HG03135 (cell line): ENCODE measurements around the gene HNRNPLL.
"Not testable (repeated sequence)": the region's sequence is repeated elsewhere in the genome, so short reads cannot be mapped to it uniquely, and the experiment has no call there.

Experiments used
- ATAC-seq: cut with Tn5 transposase; IDR thresholded peaks from one replicate; pipeline ENCODE4 v1.9.1; 2021; ENCODE audit warnings: mild to moderate bottlenecking, moderate library complexity; ENCODE audit not compliant: unreplicated experiment

Gene HNRNPLL

DNA sequence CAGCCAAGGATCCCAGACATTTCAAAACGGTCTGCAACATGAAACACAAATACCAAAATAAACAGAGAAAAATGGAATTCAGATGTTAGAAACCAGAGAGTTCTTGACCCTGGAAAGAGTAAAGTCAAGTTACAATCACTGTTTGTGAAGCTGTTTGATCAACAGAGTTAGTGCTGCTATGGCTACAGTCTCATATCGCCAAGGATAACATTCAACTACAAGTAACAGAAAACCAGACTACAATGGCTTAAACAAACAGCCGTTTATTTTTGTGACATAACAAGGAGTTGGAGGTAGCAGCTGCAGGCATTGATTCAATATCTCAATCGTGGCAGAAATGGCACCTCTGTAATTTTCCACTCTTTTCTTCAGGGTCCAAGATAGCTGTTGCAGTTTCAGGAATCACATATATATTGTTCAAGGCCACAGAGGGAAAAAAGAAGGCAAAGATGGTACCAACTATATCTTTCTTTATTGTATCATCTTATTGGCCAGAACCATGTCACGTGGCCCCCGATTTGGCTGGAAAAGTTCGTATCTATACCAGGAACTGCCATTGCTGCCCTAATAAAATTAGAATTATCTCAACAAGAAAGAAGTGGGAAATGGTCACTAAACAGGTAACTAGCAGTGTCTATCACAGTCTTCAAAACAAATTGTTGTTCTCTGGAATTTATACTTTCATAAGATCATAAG, 17.7 kb upstream of the HNRNPLL start:
- no peak for ATAC-seq

DNA sequence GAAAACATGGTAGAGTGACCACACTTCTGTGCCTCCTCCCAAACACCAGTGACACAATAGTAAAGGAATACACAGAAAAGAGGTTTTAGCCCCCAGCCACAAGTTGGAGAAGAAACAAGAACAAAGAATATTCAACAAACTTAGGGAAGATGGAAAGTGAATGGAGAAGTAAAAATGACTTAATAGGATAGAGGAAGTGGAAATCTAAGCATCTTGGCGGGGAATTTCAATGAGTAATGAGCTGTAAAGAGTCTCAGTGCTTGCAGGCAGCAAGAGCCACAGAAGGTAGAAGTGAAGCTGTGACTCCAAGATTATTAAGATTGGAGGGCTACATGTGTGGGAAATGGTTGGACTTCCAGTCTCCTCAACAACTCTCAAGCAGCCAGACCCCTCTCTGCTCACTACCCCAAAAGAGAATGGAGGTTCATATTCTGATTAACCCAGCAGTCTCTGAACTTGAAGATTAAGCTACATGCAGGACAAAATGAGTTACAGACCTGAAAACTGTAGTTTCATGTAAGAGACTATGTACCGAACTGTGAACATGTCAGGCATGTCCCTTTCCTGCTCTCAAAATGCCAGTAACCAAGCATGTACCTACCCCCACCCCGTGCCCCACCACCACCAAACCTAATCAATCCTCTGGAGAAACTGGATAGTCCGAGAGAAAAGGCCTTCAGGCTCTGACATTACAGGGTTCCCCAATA, 16.9 kb upstream of the HNRNPLL start:
- no peak for ATAC-seq

DNA sequence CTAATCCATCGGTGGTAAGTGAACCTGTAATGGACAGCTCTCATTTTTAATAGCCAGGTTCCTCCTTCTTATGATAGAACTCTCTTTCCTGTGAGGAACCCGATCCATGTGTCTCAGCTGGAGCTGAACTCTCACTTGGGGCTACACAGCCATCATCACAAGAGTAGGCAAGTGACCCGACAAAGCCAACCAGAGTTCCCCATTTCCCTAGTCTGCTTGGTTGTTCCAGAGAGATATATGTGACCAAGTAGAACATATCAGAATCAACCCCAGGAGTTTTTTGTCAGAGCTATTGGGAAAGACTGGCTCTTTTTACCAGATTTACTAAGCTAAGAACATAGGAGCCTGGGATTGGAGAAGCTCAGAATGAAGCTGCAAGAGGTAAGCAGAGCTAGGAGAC, 14.6 kb upstream of the HNRNPLL start:
- ATAC-seq = no peak

DNA sequence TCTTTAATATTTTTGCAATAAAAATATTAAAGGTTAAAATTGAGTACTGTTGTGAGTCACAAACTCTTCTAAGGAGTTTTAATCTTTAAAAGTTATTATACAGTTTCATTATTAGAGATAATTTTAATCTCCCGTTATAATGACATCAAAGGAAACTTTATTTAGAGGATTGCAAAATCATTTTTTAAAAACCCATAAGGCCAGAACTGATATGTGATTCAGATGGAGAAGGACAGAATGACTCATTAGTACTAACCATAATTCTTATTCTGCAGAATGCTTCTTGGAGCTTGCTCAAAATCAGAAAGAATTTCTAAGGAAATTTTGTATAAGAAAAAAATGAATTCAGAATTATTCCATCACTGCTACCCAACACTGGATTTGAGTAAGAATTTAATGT, 12.5 kb upstream of the HNRNPLL start:
- no peak for ATAC-seq

DNA sequence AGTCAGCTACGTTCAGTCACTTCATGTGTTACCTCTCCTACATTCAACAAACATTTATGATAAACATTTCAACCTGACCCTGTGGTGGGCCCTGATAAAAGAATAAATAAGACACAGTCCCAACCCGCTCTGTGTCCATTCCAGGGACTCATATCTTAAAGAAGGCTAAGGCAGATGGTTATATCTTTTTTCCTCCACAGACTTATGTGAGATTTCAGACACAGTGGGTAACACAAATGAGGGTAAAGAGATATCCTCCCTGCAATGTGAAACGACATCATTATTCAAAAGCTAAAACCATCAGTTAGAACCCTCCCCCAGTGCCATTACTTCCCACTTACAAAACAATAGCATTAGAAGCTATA, 11.1 kb upstream of the HNRNPLL start:
- no peak for ATAC-seq

DNA sequence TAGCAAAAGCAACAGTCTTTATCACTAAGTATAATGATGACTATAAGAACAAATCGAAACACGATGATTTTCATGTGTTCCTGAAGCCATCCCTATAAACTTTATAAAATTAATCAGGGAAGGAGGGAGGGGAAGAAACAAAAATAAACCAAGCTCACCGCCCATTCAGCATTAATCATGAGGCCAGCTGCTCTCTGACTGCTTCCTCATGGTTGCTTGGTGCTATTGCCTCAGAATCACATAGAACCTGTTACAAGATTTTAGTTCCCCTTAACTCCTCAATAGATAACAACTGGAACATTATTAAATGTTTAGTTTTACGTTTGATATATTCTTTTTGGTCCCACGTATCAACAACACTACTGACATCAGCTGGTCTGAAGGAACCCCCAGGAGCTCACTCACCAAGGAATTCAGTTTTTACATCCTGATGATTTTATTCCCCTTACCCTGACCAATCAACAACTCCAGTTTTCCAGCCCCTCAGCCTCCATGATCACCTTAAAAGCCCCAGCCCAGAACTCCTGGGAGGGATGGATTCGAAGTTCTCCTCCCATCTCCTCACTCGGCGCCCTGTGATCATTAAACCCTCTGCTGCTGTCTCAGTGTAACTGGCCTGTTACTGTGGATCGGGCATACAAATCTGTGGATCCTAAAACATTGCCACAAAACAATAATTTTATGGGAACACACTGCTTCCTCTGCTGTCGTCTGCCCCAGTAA, 10.6 kb upstream of the HNRNPLL start:
- no peak for ATAC-seq

DNA sequence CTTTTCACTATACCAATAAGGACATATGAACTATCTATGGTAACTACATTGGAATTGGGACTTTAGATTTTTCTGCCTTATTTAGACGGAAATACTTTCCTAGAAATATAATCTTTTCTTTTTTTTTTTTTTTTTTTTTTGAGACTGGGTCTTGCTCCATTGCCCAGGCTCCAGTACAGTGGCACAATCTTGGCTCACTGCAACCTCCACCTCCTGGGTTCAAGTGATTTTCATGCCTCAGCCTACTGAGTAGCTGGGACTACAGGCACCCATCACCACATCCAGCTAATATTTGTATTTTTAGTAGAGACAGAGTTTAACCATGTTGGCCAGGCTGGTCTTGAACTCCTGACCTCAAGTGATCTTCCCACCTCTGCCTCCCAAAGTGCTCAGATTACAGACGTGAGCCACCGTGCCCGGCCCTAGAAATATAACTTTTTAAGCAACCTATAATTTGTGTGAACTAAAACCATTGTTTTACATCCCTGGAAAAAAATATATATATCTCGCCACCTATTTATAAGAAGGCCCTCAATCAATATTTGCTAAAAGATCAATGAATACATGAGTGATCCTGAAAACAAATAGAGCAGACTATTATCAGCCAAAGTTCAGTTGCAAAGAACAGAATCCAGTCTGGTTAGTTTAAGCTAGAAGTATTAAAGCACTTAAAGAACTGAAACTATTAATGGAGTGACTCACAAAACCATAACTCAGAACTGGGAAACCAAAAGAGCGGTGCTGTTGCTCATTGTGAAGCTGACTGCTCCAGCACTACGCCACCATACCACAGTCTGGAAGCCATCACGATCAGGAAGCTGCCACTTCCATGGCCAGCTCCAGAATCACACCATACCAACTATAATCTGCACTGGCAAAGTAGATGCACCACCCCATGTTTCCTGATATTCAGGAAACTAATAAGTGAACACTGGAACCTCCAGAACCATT, 8.4 kb upstream of the HNRNPLL start:
- ATAC-seq = peak; percentile 55

DNA sequence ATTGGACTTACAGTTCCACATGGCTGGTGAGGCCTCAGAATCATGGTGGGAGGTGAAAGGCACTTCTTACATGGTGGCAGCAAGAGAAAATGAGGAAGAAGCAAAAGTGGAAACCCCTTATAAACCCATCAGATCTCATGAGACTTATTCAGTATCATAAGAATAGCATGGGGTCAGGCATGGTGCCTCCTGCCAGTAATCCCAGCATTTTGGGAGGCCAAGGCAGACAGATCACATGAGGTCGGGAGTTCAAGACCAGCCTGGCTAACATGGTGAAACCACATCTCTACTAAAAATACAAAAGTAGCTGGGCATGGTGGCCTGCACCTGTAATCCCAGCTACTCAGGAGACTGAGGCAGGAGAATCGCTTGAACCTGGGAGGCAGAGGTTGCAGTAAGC, 6.5 kb upstream of the HNRNPLL start:
- ATAC-seq = not testable (repeated sequence)

DNA sequence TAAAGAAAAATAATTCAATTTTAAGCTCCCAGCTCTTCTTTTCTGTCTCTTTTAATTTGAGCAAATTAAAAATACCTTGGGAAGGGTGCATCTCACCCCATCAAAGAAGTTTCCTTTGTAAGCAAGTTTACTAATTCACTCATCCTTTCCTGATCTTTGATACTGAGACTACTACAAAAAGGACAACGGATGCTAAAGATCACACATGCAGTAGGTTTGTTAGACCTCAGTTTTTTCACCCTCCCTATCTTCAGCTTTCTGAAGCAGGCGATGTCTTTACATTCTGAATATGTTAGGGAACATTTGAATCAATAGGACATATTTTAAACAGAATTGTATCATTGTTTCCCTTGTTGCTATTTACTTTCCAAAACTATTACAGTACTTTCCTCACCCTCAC, 6.0 kb upstream of the HNRNPLL start:
- no peak for ATAC-seq

DNA sequence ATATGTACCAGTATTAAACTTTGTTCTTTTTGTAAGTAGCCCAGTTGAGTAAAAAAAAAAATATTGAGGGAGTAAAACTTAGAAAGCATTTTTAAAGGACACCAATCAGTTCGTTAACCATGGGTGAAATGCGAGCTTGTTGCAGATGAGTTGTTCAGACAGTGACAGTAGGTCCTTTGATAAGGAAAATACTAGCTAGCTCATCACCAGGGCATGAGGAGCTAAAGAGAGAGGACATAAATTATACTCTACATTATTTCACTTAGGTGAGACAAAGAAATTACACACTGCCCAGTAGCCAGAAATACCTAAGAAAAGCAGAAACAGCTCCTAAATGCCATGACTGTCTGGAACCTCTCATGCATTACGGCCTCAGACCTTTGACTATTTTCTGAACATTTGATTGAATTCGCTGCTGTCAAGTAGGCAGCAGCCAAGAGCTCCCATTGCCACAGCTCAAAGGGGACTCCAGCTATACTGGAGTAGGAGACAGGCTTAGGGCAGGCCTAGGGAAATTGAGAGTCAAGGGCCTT, 2.6 kb upstream of the HNRNPLL start:
- ATAC-seq = no peak

DNA sequence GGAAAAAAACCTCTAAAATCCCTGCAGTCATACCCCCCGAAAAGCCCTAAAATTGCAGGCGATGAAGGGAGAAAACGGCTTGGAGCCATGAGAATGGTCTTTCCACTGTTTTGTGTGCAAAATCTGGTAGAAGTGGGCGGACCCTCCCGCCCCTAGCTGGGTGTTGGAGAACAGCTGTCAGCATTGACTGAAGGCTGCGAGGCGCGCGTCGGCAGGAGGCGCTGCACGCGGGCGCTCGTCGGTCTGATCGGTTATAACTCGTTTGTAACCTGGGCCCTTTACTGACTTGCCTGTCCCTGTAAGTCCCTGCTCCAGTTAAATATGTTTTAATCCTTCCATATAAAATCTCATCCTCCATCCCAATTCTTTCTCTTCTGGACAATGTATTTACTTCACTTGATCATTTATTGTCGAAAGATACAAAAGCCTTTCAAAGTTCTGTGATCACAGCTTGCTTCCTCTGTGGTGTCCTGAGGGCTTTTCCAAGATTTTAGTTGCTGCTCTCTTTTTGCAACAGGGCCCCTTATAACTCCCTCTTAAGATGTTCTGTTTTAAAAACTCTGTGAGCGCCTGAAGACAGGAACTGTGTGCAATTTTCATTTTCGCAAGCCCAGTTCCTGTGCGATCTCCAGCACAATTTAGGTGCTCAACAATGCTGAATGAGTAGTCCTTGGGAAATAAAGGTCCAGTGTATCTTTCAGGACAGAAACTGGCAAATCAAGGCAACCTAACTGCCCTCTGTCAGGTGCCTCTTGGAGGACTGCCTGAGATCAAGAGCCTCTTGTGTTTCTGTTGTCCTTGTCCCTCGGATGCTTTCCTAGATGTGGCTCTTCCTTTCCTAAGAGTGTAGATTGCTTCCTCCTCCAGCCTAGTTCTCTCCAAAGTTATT, 918 bp upstream of the HNRNPLL start:
- peak; percentile 41 for ATAC-seq

DNA sequence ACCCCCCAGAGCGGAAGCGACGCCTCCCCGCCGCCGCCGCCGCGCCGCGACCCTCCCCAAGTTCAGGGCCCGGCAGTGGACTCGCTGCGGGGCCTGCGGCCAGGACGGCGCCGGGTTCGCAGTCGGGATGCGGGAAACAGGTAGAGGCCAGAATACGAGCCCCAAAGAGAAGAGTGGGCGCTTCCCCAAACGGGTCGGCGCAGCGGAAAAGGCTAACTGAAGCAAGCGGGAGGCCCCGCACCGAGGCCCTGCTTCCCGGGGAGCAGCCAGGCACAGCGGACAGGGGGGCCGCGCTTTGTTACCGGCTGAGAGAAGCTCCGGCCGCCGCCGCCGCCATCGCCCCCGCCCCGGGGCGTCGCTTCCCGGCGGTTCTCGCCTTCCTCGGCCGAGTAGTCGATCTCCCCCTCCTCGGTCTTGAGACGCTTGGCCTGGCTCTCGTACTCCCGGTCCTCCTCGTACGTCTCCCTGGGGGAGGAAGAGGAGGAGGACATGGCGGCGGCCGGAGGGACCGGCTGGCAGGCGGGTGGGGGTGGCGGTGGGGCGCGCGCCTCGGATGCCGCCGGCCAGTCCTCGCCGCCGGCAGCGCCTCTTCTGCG, 494 bp downstream of the HNRNPLL start:
- peak; percentile 16 for ATAC-seq

DNA sequence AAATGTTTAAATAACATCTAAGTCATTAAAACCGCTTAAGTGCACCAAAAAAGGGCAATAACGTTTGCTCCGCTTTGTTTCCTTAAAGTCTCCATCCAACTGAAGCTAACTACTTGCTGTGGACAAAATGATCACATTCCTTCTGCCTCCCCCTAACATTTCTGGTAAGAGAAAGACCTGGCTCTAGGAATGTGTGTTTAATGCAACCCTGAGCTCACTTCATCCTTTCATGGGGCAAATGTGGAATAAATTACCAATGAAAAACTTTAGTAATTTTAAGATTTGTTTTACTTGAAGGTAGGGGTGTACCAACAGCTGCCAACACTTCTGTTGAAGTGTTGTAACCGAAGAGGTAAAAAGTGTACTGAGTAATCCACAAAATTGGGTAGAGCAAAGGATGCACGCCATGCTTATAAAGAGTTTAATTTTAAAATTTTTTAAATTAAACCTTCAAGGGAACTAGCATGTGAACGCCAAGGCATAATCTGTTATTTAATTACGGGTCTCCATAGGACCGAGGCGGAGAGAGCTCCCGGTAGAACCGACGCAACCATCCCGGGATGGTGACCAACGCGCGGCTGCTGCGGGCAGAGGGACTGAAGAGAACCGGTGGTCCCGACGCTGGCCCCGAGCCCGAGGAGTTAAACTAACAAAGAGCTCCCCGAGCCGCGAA, 1.1 kb downstream of the HNRNPLL start:
- no peak for ATAC-seq

DNA sequence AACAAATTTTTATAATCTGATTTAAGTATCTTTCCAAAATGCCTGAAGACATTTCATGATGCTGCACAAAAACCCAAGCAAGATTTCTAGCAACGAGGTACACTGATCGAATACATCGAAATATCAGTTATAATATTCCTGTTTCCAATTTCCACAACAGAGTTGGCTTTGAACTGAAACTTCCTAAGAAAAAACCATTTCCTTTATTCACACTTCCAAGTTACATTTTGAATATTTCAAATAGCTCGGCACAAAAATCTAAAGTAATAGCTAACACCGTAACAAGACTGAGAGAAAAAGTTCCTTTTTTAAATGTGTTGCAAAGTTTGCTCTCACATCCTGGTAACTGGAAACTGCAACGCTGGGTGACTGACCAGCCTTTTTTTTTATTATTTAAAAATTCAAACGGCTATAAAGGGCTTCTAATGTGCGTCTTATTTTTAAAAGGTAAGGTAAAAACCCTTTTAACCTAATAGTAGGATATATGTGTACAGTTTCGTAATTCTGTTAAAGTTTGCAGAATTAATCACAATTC, 1.7 kb downstream of the HNRNPLL start:
- ATAC-seq = no peak

DNA sequence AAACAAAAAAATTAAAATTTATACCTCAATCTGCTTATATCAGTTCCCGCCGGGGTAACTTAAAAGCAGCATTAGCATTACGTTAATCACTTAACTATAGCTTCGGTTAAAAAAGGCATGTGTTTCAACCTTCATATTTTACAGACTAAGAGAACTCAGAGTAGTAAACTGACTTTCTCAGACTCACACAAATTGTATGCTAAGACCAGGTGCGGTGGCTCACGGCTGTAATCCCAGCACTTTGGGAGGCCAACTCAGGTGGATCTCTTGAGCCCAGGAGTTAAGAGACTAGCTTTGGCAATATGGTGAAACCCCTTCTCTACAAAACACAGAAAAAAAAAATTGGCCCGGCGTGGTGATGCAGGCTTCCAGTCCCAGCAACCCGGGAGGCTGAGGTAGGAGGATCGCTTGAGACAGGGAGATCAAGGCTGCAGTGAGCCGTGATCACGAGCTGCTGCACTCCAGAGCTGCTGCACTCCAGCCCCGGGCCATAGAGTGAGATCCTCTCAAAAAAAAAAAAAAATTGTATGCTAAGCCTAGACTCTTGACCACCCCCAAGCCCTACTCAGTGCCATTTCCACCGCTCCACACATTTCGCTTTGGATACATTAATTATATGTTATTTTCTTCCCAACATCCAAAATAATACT, 2.4 kb downstream of the HNRNPLL start:
- ATAC-seq = no peak

DNA sequence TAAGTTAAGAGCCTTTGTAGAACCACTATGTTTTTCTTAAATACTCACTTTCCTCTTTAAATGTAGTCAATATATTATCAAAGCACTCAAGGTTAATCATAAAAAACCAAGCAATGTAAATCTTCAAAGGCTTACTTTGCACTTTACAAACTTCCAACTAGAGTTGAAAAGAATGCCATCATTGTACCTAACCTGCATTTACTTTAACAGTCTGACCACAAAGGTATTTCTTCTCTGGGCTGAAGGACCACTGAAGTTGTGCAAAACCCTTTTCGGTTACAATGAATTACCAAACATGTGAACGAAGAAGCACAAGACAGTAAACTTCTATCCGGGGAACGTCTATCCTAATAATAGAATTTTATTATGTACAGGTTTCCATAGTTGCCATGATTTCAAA, 3.0 kb downstream of the HNRNPLL start:
- ATAC-seq = no peak

DNA sequence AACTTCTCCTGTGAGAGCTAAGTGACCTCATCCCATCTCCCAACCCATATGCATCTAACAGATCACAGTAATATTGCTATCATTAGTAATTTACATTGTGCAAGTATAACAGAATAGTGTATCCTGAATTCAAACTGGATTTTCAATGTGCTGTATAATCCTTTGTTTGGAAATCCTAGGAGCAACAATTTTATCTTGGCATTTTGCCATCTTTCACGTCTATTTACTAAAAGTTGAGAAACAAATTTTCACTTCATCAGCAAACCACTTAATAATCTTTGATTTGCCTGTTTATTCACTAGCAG, 3.8 kb downstream of the HNRNPLL start:
- ATAC-seq = no peak
